ENCODE measurements around the gene CH25H.
"Not testable (repeated sequence)": the region's sequence is repeated elsewhere in the genome, so short reads cannot be mapped to it uniquely, and the experiment has no call there.

Gene CH25H

DNA sequence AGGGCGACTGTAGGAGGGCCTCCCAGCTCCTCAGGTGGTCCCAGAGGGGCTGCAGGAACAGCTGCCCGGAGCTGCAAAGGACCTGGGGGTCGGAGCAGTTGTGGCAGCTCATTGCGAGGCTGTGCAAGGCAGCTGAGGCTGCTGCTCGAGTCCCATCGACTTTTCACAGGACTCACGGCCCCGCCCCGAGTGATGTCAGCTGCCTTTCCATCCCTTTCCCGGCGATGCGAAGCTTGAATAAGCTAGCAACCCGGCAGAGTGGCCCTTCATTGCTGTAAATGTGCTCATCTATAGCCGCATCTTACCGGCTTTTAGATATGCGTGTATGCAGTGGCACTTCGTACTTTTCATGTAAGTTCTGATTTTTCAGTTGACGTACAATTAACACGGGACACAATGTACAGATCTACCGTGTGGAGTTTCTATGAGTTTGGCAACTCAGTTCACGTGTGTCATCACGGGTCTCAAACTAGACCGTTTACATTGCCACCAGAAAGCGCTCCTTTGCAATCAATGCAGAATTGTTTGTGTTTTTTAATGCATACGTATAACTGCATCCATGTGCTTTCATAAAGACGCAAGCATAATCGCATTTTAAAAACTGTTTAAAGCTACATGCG, at the start of gene CH25H:
TSS of gene CH25H (minus strand) at position 137 of the 620 bp plus-strand sequence. CDS start at position 112, 25 bp downstream.
- TF ChIP-seq, protein P1, sequence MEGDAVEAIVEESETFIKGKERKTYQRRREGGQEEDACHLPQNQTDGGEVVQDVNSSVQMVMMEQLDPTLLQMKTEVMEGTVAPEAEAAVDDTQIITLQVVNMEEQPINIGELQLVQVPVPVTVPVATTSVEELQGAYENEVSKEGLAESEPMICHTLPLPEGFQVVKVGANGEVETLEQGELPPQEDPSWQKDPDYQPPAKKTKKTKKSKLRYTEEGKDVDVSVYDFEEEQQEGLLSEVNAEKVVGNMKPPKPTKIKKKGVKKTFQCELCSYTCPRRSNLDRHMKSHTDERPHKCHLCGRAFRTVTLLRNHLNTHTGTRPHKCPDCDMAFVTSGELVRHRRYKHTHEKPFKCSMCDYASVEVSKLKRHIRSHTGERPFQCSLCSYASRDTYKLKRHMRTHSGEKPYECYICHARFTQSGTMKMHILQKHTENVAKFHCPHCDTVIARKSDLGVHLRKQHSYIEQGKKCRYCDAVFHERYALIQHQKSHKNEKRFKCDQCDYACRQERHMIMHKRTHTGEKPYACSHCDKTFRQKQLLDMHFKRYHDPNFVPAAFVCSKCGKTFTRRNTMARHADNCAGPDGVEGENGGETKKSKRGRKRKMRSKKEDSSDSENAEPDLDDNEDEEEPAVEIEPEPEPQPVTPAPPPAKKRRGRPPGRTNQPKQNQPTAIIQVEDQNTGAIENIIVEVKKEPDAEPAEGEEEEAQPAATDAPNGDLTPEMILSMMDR (conservative IDR thresholded peaks at IDR 0.05; ENCODE audit: control insufficient read depth, insufficient read depth, low read depth, low read length) = no peak
- peak; percentile 77 for DNase-seq (ENCODE audit: low read depth)
- peak within 1 kb of the TSS; percentile 51 for H3K4me3 ChIP-seq (ENCODE audit: control insufficient read depth, low read depth, low read length)

GRCh38 chr10:89256340-89256739, 49.2 kb upstream of the CH25H start:
- H3K4me3 ChIP-seq (ENCODE audit: control insufficient read depth, low read depth, low read length) = no peak overlapping the region
- TF ChIP-seq, protein P1 (conservative IDR thresholded peaks at IDR 0.05; ENCODE audit: control insufficient read depth, insufficient read depth, low read depth, low read length) = no peak
- DNase-seq (ENCODE audit: low read depth) = no peak

DNA sequence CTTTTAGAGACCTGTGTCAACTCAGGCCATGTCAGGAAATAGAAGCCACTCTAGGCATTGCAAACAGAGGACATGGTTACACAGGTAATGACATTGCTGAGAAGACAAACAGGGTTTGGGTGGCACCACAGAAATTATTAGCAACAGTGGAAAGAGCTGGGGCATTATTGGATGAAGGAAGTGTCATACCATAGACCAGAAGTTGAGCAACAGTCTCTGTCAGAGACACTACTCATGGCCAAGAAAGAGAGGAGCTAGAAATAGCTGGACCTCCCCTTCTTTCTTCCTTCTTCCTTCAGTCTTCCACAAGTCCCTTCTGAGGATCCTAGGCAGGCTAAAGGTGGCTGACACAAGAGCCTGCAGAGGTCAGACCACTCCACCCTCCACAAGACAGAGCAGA, 48.7 kb upstream of the CH25H start:
- TF ChIP-seq, protein P1 (conservative IDR thresholded peaks at IDR 0.05; ENCODE audit: control insufficient read depth, insufficient read depth, low read depth, low read length) = no peak
- no peak for DNase-seq (ENCODE audit: low read depth)
- H3K4me3 ChIP-seq (ENCODE audit: control insufficient read depth, low read depth, low read length) = no peak overlapping the region

DNA sequence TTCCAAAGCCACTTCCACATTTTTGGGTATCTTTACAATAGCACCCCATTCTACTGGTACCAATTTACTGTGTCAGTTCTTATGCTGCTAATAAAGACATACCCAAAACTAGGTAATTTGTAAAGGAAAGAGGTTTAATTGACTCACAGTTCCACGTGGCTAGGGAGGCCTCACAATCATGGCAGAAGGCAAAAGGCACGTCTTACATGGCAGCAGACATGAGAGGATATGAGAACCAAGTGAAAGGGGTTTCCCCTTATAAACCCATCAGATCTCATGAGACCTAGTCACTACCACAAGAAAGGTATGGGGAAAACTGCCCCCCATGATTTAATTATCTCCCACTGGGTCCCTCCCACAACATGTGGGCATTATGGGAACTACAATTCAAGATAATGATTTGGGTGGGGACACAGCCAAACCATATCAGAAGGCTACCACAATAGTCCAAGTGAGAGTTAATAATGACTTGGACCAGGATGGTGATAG, 48.0 kb upstream of the CH25H start:
- not testable (repeated sequence) for DNase-seq (ENCODE audit: low read depth); H3K4me3 ChIP-seq (ENCODE audit: control insufficient read depth, low read depth, low read length)

- TF ChIP-seq, protein P1 (conservative IDR thresholded peaks at IDR 0.05; ENCODE audit: control insufficient read depth, insufficient read depth, low read depth, low read length) = no peak
- no peak overlapping the region for H3K4me3 ChIP-seq (ENCODE audit: control insufficient read depth, low read depth, low read length)
- no peak for DNase-seq (ENCODE audit: low read depth)
These were observed 45.1 kb upstream of the CH25H start for GRCh38 chr10:89252225-89252585.

DNA sequence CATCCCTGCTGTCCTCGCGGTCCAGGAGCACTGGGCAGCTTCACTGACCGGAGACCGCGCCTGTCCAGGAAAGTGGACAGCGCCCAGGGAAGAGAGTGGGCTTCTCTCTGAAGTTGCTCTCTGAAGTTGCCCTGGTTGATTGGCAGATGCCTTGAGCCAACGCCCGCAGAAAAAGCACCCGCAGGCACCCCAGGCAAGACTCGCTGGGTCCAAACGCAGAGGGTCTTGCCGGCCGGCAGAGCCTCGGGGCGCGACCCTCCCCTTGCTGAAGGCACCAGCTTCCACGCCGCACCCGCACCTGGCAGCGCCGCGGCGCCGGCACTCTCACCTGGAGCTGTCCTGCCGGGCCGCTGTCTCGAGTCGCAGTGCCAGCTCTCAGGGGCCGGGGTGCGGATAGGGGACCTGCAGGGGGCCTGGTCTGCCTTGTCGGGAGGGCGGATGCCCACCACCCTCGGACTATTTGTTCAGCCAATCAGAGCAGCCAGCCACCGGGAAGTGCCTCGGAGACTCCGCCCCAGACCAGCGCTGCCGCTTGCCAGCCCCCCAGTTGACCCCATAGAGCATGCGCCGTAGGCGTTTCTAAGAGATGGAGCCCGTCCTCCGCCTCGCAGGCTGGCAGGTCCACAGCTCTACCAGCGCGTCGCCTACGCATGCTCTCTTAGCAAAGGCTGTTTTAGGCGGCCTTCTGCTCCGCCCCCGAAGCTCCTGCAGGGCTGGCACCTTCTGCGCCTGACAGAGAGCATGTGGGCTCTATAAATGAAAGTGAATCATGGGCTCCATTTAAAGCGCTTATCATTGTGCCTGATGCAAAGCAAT, 44.5 kb upstream of the CH25H start, which contains the start of gene LIPA:
TSS of gene LIPA (minus strand) at position 367 of the 816 bp plus-strand sequence. CDS start 4,127 bp downstream, outside the sequence.
- H3K4me3 ChIP-seq (ENCODE audit: control insufficient read depth, low read depth, low read length) = peak within 1 kb of the TSS; percentile 92
- DNase-seq (ENCODE audit: low read depth) = peak; percentile 97
- TF ChIP-seq, protein P1 (conservative IDR thresholded peaks at IDR 0.05; ENCODE audit: control insufficient read depth, insufficient read depth, low read depth, low read length) = no peak

DNA sequence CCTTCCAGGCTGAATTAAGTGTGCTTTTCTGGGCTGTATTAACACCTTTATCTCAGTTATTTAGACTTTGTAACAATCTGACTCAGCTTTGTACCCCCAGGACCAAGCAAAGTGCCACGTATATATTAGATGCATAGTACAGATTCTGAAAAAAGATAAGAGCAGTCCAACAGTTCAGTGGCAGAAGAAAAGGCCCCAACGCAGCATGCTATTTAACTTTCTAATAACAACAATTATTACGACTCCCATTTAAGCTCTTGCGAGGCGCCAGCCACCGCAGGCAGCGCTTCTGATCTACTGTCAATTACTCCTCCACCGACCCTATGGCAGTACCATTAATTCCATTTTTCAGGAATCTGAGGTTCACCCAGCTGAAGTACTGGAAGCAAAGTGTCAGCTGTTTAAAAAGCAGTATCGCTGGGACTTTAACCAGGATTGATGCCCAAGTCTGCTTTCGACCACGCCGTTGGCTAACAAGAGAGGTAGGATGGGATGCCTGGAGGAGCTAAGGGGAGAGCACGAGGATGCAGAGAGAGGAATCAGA, 43.8 kb upstream of the CH25H start:
- no peak for DNase-seq (ENCODE audit: low read depth)
- peak overlapping the region; percentile 92 for H3K4me3 ChIP-seq (ENCODE audit: control insufficient read depth, low read depth, low read length)
- TF ChIP-seq, protein P1 (conservative IDR thresholded peaks at IDR 0.05; ENCODE audit: control insufficient read depth, insufficient read depth, low read depth, low read length) = no peak
